C1 segment of cervical spinal cord (tissue), 14 donors: ENCODE data around the gene QRICH2.
A peak's percentile ranks its signal among the peaks of the same experiment; 100 is the strongest.
"Not testable (repeated sequence)": the region's sequence is repeated elsewhere in the genome, so short reads cannot be mapped to it uniquely, and the experiment has no call there.

Experiments used
- DNase-seq, 14 donors: peaks; one replicate each; lab custom pipeline; 2025; lab: John Stamatoyannopoulos, UW

The QRICH2 gene

GRCh38 chr17:76248013-76248782 lies 59.9 kb downstream of the QRICH2 start:
- no peak for DNase-seq

DNA sequence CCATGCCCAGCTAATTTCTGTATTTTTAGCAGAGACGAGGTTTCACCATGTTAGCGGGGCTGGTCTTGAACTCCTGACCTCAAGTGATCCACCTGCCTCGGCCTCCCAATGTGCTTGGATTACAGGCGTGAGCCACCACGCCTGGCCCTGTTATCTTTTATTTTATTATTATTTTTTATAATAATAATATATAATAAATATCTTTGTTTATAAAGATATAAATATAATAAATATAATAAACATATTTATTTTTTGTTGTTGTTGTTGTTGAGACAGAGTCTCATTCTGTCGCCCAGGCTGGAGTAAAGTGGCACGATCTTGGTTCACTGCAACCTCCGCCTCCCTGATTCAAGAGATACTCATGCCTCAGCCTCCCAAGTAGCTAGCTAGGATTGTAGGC lies 60.8 kb downstream of the QRICH2 start:
- no peak for DNase-seq

- no peak for DNase-seq
Observed at GRCh38 chr17:76246080-76247066, 61.7 kb downstream of the QRICH2 start.

GRCh38 chr17:76244721-76245120 lies 63.4 kb downstream of the QRICH2 start:
- not testable (repeated sequence) for DNase-seq

DNA sequence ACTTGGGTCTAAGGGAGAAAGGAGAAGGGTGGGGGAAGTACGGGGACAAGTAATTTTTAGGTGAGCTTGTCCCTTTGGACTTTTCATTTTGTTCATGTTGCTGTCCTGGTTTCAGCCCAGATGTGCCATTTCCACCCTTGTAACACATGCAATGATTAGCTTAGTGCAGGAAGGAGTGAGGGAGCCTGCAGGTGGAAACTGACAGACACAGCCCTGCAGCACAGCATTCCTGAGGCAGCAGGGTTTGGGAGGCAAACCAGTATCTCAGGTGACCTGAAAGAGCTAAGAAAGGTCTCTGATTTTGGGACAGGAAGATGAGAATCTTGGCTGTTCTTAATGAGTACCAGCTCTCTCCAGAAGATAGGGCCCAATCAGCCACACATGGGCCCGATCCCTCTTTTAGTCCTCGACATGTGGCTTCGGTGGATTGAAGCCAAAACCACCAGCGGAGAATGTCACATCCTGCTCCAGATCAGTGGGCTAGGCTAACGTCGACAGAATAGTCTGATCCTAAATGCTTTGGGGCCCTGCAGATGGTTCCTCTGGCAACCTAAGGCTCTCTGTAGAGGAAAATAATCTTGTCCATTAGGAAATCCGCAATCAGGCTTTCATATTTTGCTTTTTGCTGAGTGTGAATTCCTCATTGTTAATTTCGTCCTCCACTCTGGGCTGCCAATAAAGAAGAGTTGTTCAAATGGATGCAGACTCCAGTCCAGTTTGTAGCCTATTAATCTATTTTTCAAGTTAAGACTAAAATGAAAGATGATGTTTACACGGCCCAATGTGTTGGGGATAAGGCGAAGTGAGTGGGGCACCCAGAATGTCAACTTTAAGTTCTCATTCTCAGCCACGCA lies 64.0 kb downstream of the QRICH2 start:
- DNase-seq, result no peak

GRCh38 chr17:76241691-76242255 lies 66.3 kb downstream of the QRICH2 start:
- no peak for DNase-seq

- peak in 3 of 14 donors; percentile 33 to 61 (median 43) for DNase-seq
Observed at GRCh38 chr17:76241204-76241538, 66.9 kb downstream of the QRICH2 start.

DNA sequence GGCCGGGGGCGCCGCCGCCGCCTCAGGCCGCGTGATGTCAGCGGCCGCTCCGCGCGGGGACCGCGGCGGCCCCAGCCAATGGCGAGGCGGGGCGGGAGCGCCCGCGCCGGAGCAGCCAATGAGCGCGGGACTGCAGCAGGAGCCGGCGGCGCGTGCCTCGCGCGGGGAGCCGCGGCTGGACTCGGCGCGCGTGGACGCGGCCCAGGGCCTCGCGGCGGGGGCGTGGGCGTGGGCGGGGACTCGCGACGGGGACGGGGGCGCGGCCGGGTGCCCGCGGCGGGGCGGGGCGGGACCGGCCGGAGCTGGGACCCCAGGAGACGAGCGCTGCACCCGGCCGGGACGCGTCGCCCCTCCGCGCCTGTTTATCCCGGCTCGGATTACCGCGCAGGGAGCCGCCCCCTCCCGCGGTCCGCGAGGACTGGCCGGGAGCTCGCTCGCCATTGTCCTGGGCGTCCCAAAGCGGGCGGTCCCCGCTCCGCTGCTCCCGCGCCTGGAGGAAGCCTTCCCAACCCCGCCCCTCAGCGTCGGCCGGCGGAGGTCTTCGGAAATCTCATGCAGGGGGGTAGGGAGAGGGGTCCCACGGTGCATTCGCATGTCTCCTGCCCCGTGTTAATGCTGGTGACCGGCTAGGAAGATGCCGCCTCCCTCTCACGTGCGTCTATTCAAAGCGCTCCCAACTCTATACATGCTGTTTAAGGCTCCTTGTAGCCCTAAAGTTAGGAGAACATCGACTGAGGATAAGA lies 67.4 kb downstream of the QRICH2 start, which contains the start of gene RNF157:
Gene RNF157 (minus strand): TSS at position 33 of the 743 bp plus-strand sequence. CDS start 253 bp downstream, outside the sequence.
- DNase-seq, result peak in 12 of 14 donors; percentile 24 to 81 (median 58)

GRCh38 chr17:76239538-76240274 lies 68.4 kb downstream of the QRICH2 start:
- DNase-seq, result peak in 3 of 14 donors; percentile 17 to 46 (median 18)

DNA sequence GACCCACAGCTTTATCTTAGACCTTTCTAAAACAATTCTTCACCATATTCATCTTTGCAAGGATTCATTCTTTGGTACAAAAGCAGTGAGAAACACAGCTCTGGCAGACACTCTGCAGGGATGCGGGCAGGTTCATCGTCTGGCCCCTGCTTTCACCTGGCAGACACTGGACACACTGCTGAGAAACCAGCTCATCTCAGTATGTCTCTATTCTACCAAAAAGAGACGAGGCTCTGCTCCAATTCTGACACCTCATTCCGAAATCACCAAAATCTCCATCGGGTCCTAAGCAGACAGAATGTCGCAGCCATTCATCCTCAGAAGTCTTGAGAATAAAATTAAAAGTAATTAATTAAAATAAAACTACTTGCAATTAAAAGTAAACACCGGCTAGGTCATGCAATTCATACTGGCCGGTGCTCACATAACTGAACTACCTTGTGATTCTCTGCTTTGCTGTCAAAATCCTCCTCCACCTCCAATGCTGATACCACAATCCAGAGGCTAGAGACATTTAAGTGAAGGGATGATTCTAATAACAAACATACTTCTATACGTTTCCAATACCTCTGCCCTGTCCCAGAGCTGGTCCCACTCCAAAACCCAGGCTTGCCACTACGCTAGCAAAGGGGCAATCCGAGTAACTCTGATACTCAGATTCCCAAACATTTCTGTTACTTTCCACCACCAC lies 69.1 kb downstream of the QRICH2 start:
- DNase-seq, result peak in 2 of 14 donors; percentile 46 to 80

DNA sequence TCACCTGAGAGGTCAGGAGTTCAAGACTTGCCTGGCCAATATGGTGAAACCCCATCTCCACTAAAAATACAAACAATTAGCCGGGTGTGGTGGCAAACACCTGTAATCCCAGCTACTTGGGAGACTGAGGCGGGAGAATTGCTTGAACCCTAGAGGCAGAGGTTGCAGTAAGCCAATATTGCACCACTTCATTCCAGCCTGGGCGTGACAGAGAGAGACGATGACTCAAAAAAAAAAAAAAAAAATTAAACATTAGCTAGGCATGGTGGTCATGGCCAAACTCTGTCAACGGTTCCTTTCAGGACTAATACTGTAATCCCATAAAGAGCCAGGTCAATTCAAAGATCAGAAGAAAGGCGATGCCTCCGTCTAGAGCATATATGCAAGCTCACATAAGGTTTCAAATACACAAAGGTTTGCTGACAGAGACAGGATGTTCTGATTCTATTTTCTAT lies 70.2 kb downstream of the QRICH2 start:
- no peak for DNase-seq

GRCh38 chr17:76236603-76237002 lies 71.5 kb downstream of the QRICH2 start:
- no peak for DNase-seq

GRCh38 chr17:76235883-76236282 lies 72.2 kb downstream of the QRICH2 start:
- no peak for DNase-seq

GRCh38 chr17:76234354-76234679 lies 73.8 kb downstream of the QRICH2 start:
- no peak for DNase-seq

- no peak for DNase-seq
Observed at GRCh38 chr17:76233588-76234353, 74.3 kb downstream of the QRICH2 start.

GRCh38 chr17:76232342-76232741 lies 75.7 kb downstream of the QRICH2 start:
- DNase-seq, result no peak

- not testable (repeated sequence) for DNase-seq
Observed at GRCh38 chr17:76226749-76227148, 81.3 kb downstream of the QRICH2 start.

DNA sequence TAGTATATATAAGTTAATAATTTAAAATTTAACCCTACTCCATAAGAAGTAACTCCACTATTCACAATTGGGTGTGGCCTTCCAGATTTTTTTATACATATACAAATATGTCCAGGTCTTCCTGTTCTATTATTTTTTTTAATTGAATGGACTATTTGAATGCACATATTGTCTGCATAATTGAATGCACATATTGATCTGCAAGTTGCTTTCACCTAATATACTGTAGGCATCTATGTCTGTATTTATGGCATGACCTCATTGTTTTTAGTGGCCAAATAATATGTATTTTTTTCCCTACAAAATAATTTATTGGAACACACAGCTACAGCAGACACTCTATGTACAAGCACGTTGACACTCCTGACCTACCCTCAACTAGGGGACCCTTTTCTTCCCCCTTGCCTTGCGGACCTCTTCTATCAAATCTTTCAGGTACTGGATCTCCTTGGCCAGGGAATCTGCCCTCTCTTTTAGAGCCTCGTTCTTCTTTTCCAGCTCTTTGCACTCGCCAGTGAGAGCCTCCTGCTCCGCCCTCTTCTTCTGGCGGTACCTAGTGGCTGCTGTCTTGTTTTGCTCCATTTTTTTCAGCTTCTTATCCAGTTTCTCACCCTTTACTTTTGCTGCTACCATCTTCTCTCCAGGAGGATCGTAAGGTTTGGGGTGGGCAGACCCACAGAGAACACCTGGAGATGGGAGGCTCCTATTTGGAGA lies 82.5 kb downstream of the QRICH2 start:
- not testable (repeated sequence) for DNase-seq
